Mucosa of descending colon (tissue), 3 donors: ENCODE data around the gene ADRA2B. TPM values are rescaled to one million over a fixed set of nuclear protein-coding genes. Genes with fewer than 3 reads are reported as not detected.

Source experiments
- ATAC-seq: fragments of 200-7000 bp; cut with Tn5 transposase; one replicate; pipeline ENCODE4 v1.9.1; 2020; ENCODE audit warnings: mild to moderate bottlenecking, moderate library complexity
- DNase-seq, 3 donors: peaks; one replicate each; pipeline ENCODE4 v3.0.0-alpha.2; 2020
- H3K36me3 ChIP-seq: fragments of 200-600 bp; one replicate; pipeline ENCODE4 v1.8.0; 2021; ENCODE audit warnings: low read depth, mild to moderate bottlenecking
- H3K4me1 ChIP-seq: fragments of 200-600 bp; one replicate; pipeline ENCODE4 v1.8.0; 2021; ENCODE audit warnings: low read depth, mild to moderate bottlenecking
- H3K4me3 ChIP-seq: fragments of 200-600 bp; one replicate; pipeline ENCODE4 v1.8.0; 2021; ENCODE audit warnings: mild to moderate bottlenecking
- H3K9me3 ChIP-seq: fragments of 200-600 bp; one replicate; pipeline ENCODE4 v1.8.0; 2021; ENCODE audit warnings: mild to moderate bottlenecking
- intact Hi-C, 2 donors: fragments of 100-400 bp; cut with DNase I in 1 of 2; cut with micrococcal nuclease in 1 of 2; formaldehyde crosslinking; loops; one replicate each; pipeline versions ENCODE4 v1.11.0 to v1.11.1; 2022; cut with DNase I, micrococcal nuclease
- total RNA-seq, 3 donors: library from RNA; stranded (reverse); fragmentation: NEBNext Ultra II Directional in 2 of 3; extraction: Animal tissue kit (Norgen Biotek cat#: 25700) in 2 of 3; gene quantifications; one replicate each; pipeline versions ENCODE4 v1.2.1 to v1.2.4, GENCODE V29; 2021 to 2023
- TF ChIP-seq, protein P1 (sequence below): fragments of 200-600 bp; IDR thresholded peaks from one replicate; pipeline ENCODE4 v1.8.0; 2022; ENCODE audit warnings: antibody characterized with exemption, mild to moderate bottlenecking
- donor health status: DM: no; HTN: no; CAD: no; lungs with moderate emphysema.
- donor health status: DM: no; HTN: no; CAD: no.
- donor health status: DM: no; HTN: yes; CAD: no.

Gene ADRA2B
- total RNA-seq, 3 donors from 2014 or later = 0.17 to 0.73 (median 0.36) TPM

DNA sequence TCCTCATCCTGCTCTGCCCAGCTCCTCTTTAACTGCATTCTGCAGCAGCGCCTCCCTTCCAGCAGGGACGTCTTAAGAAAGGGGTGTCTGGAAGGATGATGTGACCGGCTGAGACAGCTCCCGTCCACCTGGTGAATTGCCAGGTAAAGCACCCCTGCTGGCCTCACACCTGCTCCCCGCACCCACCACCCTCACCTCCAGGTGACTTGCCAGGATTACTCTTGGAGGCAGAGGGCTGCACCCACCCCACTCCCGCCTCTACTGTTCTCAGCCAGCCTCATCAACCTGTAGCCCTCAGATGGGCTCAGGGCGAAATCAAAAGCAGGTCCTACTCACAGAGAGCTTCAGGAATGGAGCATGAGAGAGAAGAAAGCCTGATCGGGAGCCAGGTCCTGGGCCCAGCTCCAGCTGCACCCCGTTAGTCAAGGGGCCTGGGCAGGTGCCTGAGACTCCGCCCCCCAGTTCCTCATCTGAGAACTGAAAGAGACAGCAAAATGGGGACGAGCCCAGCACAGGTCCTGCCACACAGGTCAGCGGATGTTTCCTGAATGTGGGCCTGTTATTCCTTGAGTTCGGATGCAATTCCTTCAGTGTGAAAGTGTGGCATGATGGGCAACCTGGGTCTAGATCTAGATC, 5.6 kb downstream of the ADRA2B start:
- TF ChIP-seq, protein P1, sequence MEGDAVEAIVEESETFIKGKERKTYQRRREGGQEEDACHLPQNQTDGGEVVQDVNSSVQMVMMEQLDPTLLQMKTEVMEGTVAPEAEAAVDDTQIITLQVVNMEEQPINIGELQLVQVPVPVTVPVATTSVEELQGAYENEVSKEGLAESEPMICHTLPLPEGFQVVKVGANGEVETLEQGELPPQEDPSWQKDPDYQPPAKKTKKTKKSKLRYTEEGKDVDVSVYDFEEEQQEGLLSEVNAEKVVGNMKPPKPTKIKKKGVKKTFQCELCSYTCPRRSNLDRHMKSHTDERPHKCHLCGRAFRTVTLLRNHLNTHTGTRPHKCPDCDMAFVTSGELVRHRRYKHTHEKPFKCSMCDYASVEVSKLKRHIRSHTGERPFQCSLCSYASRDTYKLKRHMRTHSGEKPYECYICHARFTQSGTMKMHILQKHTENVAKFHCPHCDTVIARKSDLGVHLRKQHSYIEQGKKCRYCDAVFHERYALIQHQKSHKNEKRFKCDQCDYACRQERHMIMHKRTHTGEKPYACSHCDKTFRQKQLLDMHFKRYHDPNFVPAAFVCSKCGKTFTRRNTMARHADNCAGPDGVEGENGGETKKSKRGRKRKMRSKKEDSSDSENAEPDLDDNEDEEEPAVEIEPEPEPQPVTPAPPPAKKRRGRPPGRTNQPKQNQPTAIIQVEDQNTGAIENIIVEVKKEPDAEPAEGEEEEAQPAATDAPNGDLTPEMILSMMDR = no peak
- Histone ChIP-seq H3K4me3 (no peak overlapping the region), H3K36me3 (no peaks in the 10 kb centered on the region), H3K9me3 (no peaks in the 10 kb centered on the region), H3K4me1 (no peaks in the 10 kb centered on the region)
- intact Hi-C loops = no loop called here
- DNase-seq = peak in 2 of 3 donors; percentile 19 to 30
- ATAC-seq = no peak

DNA sequence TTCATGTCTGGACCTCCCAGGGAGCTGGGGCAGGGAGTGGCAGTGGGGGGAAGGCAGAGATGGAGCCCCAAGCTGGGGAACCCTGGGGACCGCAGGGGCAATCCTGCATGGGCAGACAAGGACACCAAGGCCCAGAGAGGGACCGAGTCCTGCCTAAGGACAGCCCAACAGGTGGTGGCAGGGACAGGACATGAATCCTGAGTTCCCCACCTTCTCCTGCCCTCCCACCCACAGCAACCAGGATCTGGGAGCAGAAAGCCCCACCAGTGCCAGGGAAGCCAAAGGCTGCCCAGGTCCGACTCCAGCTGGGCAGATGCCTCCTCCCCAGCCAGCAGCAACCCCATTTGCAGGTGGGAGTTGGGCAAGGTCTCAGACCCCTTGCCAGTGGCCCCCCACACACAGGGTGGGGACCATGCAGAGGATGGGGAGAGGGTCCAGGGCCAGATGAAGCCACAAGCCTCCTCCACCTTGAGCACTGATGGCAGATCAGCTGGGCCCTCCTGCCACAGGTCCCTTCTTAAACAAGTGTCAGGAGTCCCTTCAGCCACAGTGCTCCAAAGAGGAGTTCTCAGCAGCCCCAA, 6.3 kb downstream of the ADRA2B start:
- intact Hi-C loops = no loop called here
- no peaks in the 10 kb centered on the region for H3K4me1 ChIP-seq

DNA sequence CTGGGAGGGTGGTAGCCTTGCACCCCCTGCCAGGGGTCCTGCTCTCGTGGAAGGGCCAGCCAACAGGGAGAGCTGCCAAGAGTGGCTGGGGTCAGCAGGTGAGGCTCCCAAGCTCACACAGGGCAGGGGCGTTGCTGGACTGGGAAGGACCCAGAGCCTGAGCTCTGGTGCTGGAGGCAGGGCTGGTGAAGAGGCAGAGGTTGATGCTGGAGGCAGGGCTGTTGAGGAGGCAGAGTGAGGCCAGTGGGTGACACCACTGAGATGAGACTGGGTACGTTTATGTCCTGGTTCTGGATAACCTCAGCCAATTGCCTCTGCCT, 7.0 kb downstream of the ADRA2B start:
- DNase-seq = peak in 1 of 3 donors; percentile 17
- Histone ChIP-seq H3K4me3 (no peak overlapping the region), H3K9me3 (peaks cover 7% of the 10 kb centered on the region), H3K4me1 (no peaks in the 10 kb centered on the region), H3K36me3 (no peaks in the 10 kb centered on the region)
- ATAC-seq = no peak
- intact Hi-C loops = no loop called here
- TF ChIP-seq, protein P1 = no peak

More for the DNA sequence above, 6.3 kb downstream of the ADRA2B start:
- ATAC-seq (no peak), DNase-seq (peak in 2 of 3 donors; percentile 15 to 25)
- H3K36me3 ChIP-seq = no peaks in the 10 kb centered on the region
- peaks cover 5% of the 10 kb centered on the region for H3K9me3 ChIP-seq
- TF ChIP-seq, protein P1 = no peak
- no peak overlapping the region for H3K4me3 ChIP-seq

DNA sequence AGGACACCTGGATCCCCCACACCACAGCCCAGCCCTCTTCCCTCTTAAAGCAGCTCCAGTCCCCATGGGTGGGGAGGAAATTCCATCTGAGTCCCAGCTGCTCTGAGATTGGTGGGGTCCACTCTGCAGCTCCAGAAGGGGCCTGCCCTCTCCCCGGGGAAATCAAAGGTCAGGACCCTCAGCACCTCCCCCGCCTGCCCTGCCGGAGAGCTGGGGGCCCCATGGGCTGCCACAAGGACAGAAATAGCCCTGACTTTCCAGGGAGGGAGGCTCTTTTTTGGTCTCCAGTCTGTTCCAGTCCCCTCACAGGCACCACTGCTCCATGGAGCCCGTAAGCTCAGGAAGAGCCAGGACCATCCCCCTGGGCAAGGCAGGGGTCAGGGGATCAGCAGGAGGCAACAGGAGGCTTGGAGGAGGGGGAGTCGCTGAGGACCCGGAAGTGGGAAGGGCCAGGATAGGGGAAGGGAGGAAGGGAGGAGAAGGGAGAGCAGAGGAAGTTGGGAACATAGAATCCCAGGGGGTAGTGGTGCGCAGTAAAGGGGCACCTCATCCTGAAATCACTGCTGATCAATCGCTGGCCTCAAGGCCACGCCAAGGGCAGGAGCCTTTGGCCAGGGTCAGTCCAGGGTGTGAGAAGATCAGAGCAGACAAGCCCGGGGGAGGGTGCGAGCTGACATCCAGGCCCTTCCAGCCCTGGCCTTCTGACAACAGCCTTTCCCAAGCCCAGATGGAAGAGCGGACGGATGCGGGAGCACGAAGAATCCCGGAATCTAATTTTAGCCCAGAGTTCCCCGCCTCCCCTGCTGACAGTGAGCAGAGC, 7.6 kb downstream of the ADRA2B start:
- Histone ChIP-seq H3K4me1 (no peaks in the 10 kb centered on the region), H3K9me3 (peaks cover 7% of the 10 kb centered on the region), H3K36me3 (no peaks in the 10 kb centered on the region), H3K4me3 (no peak overlapping the region)
- intact Hi-C loops = no loop called here
- TF ChIP-seq, protein P1 = no peak
- DNase-seq = peak in 2 of 3 donors; percentile 17 to 36
- no peak for ATAC-seq

DNA sequence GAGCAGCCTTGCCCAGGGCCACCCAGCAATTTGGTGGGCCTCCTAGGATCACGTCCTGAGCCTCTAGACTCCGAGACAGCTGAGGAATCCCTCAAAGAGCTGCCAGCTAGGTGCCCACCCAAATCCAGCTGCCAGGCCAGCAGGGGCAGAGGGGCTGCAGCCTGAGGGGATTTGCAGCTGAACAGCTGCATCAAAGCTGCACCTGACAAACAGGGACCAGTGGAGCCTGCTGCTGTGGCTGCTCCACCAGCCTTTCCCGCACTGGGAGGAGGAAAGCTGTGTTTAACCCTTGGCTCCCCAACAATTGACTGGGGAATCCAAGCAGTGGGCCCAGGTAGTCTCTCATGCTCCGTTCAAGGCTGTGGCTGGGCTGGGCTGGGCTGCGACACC, 8.2 kb downstream of the ADRA2B start:
- Histone ChIP-seq H3K4me3 (no peak overlapping the region), H3K4me1 (no peaks in the 10 kb centered on the region), H3K36me3 (no peaks in the 10 kb centered on the region), H3K9me3 (peaks cover 7% of the 10 kb centered on the region)
- no peak for ATAC-seq
- peak in 1 of 3 donors; percentile 4 for DNase-seq
- intact Hi-C loops = no loop called here
- TF ChIP-seq, protein P1 = no peak
